Stromal cell of bone marrow (primary cell): ENCODE measurements around the gene GABBR2.
"Not testable (repeated sequence)": the region's sequence is repeated elsewhere in the genome, so short reads cannot be mapped to it uniquely, and the experiment has no call there.

Experiments
- DNase-seq: peaks from one replicate; pipeline ENCODE4 v3.0.0-alpha.2; 2012; ENCODE audit warnings: low read depth

Gene GABBR2

GRCh38 chr9:98287384-98287783 is 421.4 kb downstream of the GABBR2 start:
- DNase-seq, result no peak

GRCh38 chr9:98285446-98285845 is 423.3 kb downstream of the GABBR2 start:
- DNase-seq, result no peak

GRCh38 chr9:98284754-98285153 is 424.0 kb downstream of the GABBR2 start:
- DNase-seq, result no peak

DNA sequence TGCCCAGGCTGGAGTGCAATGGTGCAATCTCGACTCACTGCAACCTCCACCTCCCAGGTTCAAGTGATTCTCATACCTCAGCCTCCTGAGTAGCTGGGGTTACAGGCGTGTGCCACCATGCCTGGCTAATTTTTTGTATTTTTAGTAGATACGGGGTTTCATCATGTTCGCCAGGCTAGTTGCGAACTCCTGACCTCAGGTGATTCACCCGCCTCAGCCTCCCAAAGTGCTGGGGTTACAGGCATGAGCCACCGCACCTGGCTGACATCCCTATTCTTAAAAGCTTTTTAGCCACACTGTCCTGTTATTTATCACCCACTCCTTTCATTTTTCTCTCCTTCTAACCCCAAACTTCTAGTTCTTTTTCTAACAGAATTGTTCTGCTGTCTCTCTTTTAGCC is 425.6 kb downstream of the GABBR2 start:
- DNase-seq, result not testable (repeated sequence)

DNA sequence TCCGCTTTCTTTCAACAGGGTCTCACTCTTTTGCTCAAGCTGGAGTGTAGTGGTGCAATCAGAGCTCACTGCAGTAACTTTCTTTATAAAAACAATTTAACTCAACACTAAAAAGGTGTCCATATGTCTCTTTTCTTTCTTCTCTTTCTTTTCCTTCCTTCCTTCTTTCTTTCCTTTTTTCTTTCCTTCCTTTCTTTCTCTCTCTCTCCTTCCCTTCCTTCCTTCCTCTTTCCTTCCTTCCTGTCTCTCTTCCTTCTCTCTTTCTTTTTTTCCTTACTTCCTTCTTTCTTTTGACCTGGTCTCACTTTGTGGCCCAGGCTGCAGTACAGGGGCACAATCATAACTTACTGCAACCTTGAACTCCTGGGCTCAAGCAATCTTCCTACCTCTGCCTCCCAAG is 427.5 kb downstream of the GABBR2 start:
- no peak for DNase-seq

DNA sequence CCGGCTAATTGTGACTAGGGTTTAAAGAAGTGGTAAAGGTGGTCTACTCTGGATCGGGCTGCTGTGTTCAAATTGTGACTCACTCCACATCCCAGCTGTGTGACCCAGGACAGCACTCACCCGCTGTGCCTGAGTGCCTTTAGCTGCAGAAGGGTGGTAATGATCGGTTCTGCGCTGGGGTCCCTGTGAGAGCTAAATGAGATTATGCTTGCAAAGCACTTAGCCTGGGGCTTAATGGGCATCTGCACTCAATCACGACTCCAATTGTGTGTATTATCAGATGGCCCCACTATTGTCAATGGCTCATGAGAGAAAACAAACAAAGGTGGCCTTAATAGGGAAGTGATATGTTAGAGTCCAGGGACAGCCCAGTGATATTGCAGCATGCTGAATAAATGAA is 428.2 kb downstream of the GABBR2 start:
- DNase-seq, result no peak

GRCh38 chr9:98280162-98280561 is 428.6 kb downstream of the GABBR2 start:
- no peak for DNase-seq

DNA sequence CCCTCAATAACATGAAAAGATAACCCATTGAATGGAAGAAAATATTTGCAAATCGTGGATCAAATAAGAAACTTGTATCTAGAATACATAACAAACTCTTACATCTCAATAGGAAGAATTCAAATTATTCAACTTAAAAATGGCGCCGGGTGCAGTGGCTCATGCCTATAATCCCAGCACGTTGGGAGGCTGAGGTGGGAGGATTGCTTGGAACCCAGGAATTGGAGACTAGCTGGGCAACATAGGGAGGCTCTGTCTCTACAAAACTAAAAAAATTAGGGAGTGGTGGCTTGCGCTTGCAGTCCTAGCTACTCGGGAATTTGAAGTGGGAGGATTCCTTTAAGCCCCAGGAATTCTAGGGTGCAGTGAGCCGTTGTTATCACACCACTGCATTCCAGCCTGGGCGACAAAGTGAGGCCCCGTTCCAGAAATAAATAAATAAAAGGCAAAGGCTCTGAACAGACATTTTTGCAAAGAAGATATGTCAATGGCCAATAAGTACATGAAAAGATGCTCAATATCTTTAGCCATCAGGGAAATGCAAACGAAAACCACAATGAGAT is 431.7 kb downstream of the GABBR2 start:
- no peak for DNase-seq

GRCh38 chr9:98275159-98275558 is 433.6 kb downstream of the GABBR2 start:
- DNase-seq, result no peak

DNA sequence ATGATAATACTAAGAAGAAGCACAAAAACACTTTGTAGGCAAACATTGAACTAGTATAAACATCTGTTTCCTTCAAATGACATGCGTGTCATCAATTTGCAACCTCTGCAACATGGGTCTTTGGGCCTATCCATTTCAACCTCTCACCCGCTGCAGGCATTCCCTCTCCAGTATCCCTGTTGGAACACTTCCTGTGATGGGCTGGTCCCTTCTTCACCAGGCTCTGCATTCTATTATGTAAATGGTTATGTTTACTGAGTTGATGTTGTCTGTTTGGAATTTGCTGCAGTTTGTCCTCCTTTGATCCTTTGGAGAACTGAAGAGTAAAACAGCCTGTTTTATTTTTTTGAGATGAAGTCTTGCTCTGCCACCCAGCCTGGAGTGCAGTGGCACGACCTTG is 436.7 kb downstream of the GABBR2 start:
- no peak for DNase-seq

GRCh38 chr9:98271479-98271878 is 437.3 kb downstream of the GABBR2 start:
- DNase-seq, result no peak

DNA sequence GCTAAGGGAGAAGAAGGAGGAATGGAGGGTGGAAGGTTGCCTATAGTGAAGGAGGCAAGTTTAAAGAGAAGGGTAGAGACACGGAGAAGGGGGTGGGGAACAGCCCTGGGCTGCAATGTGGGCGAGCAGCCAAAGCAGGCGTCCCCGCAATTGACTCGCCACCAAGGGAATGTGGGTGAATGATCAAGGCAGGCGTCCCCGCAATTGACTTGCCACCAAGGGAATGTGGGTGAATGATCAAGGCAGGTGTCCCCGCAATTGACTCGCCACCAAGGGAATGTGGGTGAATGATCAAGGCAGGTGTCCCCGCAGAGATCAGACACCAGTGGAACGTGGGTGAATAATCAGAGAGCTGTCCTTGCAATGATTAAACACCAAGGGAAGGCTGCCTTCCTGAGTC is 438.5 kb downstream of the GABBR2 start:
- DNase-seq, result not testable (repeated sequence)

- not testable (repeated sequence) for DNase-seq
Observed at GRCh38 chr9:98269652-98270051, 439.1 kb downstream of the GABBR2 start.

- not testable (repeated sequence) for DNase-seq
Observed at GRCh38 chr9:98267556-98267955, 441.2 kb downstream of the GABBR2 start.

DNA sequence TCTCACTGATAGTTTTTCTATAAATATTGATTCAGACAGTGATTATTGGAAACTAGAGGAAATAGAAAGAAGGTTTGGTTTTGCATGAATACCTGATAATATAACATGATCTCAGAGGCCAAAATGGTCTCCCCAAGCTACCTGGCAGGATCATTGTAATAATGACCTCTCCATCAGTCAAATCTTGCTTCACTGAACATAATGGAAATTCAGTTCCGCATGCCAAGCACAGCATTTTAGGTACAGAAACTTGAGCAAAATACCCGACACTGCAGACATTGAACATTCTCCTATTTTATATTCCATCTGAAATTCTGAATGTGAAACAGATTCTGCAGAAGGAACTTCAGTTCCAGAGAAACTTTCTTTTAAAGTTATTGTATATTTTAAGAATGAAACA is 444.2 kb downstream of the GABBR2 start:
- no peak for DNase-seq

DNA sequence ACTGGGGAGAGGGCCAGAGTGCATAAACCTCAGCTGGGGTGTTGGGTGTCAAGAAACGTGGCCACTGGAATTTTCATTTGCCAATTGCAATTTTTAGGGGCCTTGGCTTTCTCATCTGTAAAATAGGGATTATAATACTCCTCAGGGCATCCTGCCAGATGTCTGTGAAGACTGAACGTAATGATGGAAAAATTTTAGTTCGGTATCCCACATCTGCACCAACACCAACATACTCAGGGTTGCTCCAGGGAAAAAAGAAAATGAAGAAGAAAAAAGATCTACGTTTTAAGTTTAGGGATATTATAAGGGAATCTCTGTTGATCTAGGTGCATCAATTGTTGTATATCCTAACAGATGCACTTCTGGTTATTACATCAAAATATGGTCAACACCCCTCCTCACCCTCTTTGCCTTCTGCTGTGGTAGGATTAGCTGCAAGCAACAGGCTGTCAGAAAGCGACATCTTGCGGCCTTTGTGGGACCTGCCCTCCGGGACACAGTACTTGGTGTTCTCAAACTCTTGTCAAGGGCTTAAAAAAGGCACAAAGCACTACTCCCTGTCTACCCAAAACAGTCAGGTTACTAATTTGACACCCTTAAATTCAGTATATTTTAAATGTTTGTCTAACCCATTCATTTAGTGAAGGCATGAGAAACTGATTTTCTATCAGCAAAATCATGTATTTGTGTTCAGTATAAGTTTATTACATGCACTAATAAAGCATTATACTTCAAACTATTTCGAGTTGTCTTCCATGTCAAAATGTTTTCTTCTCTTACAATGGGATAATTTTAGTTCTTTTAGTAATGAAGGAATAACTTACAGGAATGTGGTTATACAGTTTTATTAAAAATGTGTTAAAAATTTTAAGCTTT is 445.0 kb downstream of the GABBR2 start:
- peak; percentile 52 for DNase-seq

- DNase-seq, result no peak
Observed at GRCh38 chr9:98263080-98263479, 445.7 kb downstream of the GABBR2 start.

DNA sequence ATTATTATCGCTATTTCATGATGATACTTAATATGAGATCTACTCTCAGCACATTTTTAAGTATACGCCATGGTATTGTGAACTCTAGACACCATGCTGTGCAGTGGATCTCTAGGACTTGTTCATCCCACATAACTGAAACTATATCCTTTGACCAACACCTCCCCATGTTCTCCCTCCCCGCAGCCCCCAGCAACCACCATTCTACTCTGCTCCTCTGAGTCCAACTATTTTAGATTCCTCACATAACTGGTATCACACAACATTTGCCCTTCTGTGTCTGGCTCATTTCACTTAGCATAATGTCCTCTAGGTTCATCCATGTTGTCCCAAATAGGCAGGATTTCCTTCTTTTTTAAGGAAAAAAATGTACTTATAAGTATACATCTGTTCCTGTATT is 446.7 kb downstream of the GABBR2 start:
- no peak for DNase-seq

GRCh38 chr9:98260635-98261034 is 448.1 kb downstream of the GABBR2 start:
- DNase-seq, result no peak

DNA sequence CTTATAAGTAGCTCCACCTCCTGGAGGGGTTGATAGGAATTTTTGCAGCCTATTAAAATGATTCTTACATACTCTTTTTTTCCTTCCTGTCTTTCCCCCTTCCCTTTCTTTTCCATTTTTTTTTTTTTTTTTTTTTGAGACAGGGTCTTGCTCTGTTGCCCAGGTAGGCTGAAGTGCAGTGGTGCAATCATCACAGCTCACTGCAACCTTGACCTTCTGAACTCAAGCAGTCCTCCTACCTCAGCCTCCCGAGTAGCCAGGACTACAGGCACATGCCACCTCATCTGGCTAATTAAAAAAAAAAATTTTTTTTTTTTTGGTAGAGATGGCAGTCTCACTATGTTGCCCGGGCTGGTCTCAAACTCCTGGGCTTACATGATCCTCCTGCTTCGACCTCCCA is 448.9 kb downstream of the GABBR2 start:
- no peak for DNase-seq

- no peak for DNase-seq
Observed at GRCh38 chr9:98256756-98257155, 452.0 kb downstream of the GABBR2 start.

- DNase-seq, result peak; percentile 82
Observed at GRCh38 chr9:98255578-98256296, 453.0 kb downstream of the GABBR2 start, which contains the start of gene TBC1D2. TBC1D2 (minus strand) TSS chr9:98255649; CDS start chr9:98255541, 108 bp downstream.

GRCh38 chr9:98255061-98255577 is 453.6 kb downstream of the GABBR2 start:
- no peak for DNase-seq
